GM18511 (cell line): Measurements from ENCODE around the gene PDZRN4.

Experiments used
- ATAC-seq: cut with Tn5 transposase; IDR thresholded peaks from one replicate; pipeline ENCODE4 v1.9.1; 2021; ENCODE audit warnings: mild to moderate bottlenecking, moderate library complexity; ENCODE audit not compliant: unreplicated experiment

The PDZRN4 gene

GRCh38 chr12:41452838-41453407 is 264.8 kb downstream of the PDZRN4 start:
- ATAC-seq = no peak

GRCh38 chr12:41453409-41453808 is 265.3 kb downstream of the PDZRN4 start:
- no peak for ATAC-seq

- no peak for ATAC-seq
These were observed 271.2 kb downstream of the PDZRN4 start for GRCh38 chr12:41459111-41459905.

GRCh38 chr12:41459906-41460214 is 271.7 kb downstream of the PDZRN4 start:
- no peak for ATAC-seq

- ATAC-seq = no peak
These were observed 272.8 kb downstream of the PDZRN4 start for GRCh38 chr12:41460906-41461305.

GRCh38 chr12:41462312-41462711 is 274.2 kb downstream of the PDZRN4 start:
- ATAC-seq = no peak

- no peak for ATAC-seq
These were observed 277.4 kb downstream of the PDZRN4 start for GRCh38 chr12:41465526-41465925.

GRCh38 chr12:41466300-41466699 is 278.2 kb downstream of the PDZRN4 start:
- no peak for ATAC-seq

GRCh38 chr12:41466802-41467201 is 278.7 kb downstream of the PDZRN4 start:
- no peak for ATAC-seq

- ATAC-seq = no peak
These were observed 279.6 kb downstream of the PDZRN4 start for GRCh38 chr12:41467591-41468325.

- no peak for ATAC-seq
These were observed 280.2 kb downstream of the PDZRN4 start for GRCh38 chr12:41468341-41468740.

GRCh38 chr12:41468756-41469155 is 280.6 kb downstream of the PDZRN4 start:
- ATAC-seq = no peak

- no peak for ATAC-seq
These were observed 285.3 kb downstream of the PDZRN4 start for GRCh38 chr12:41473441-41473840.

GRCh38 chr12:41474001-41474400 is 285.9 kb downstream of the PDZRN4 start:
- no peak for ATAC-seq

- ATAC-seq = no peak
These were observed 288.6 kb downstream of the PDZRN4 start for GRCh38 chr12:41476499-41477439.

GRCh38 chr12:41479426-41479825 is 291.3 kb downstream of the PDZRN4 start:
- ATAC-seq = no peak

- no peak for ATAC-seq
These were observed 297.1 kb downstream of the PDZRN4 start for GRCh38 chr12:41485203-41485602.

- no peak for ATAC-seq
These were observed 298.6 kb downstream of the PDZRN4 start for GRCh38 chr12:41486718-41487117.

GRCh38 chr12:41496009-41496408 is 307.9 kb downstream of the PDZRN4 start:
- no peak for ATAC-seq

- ATAC-seq = no peak
These were observed 309.3 kb downstream of the PDZRN4 start for GRCh38 chr12:41497409-41497808.

- ATAC-seq = no peak
These were observed 316.9 kb downstream of the PDZRN4 start for GRCh38 chr12:41504976-41505375.
